Duodenal mucosa (tissue), 2 donors: ENCODE measurements around the gene RAPSN.
"Not testable (repeated sequence)": the region's sequence is repeated elsewhere in the genome, so short reads cannot be mapped to it uniquely, and the experiment has no call there.

Experiments
- H3K27ac ChIP-seq: one replicate; pipeline ENCODE4 v1.7.0; 2013; ENCODE audit warnings: low read depth, low read length
- H3K27me3 ChIP-seq, 2 donors: one replicate each; pipeline ENCODE4 v1.7.0; 2013; ENCODE audit warnings: low read length in 2 of 2, control low read depth in 1 of 2; ENCODE audit not compliant: insufficient read depth in 2 of 2, control insufficient read depth in 1 of 2
- H3K36me3 ChIP-seq, 2 donors: one replicate each; pipeline ENCODE4 v1.7.0; 2013; ENCODE audit warnings: low read length in 2 of 2, control low read depth in 1 of 2; ENCODE audit not compliant: insufficient read depth in 2 of 2, control insufficient read depth in 1 of 2
- H3K4me1 ChIP-seq, 2 donors: one replicate each; pipeline ENCODE4 v1.7.0; 2013; ENCODE audit warnings: low read length in 2 of 2, control low read depth in 1 of 2; ENCODE audit not compliant: insufficient read depth in 2 of 2, control insufficient read depth in 1 of 2
- H3K4me3 ChIP-seq, 2 donors: one replicate each; pipeline ENCODE4 v1.7.0; 2013; ENCODE audit warnings: low read length in 2 of 2, low read depth in 1 of 2
- H3K9ac ChIP-seq, 2 donors: one replicate each; pipeline ENCODE4 v1.7.0; 2013; ENCODE audit warnings: low read length in 2 of 2, low read depth in 1 of 2
- H3K9me3 ChIP-seq, 2 donors: one replicate each; pipeline ENCODE4 v1.7.0; 2013; ENCODE audit warnings: low read length in 2 of 2, control low read depth in 1 of 2; ENCODE audit not compliant: control insufficient read depth in 1 of 2

The RAPSN gene

GRCh38 chr11:47466701-47467250 lies 17.8 kb upstream of the RAPSN start:
- peaks cover 15 to 56% of the 10 kb centered on the region in 2 donors for H3K36me3 ChIP-seq
- no peak overlapping the region for H3K4me3 ChIP-seq
- no peak overlapping the region for H3K27ac ChIP-seq
- H3K9ac ChIP-seq: no peak overlapping the region
- peaks cover 14 to 20% of the 10 kb centered on the region in 2 donors for H3K4me1 ChIP-seq
- no peaks in the 10 kb centered on the region for H3K9me3 ChIP-seq
- H3K27me3 ChIP-seq: no peaks in the 10 kb centered on the region

- Histone ChIP-seq H3K9ac (no peak overlapping the region), H3K36me3 (peaks cover 10 to 50% of the 10 kb centered on the region in 2 donors), H3K9me3 (no peaks in the 10 kb centered on the region), H3K4me1 (peaks cover 14 to 20% of the 10 kb centered on the region in 2 donors), H3K27me3 (no peaks in the 10 kb centered on the region), H3K4me3 (no peak overlapping the region), H3K27ac (no peak overlapping the region)
Measured at GRCh38 chr11:47466201-47466600, 17.3 kb upstream of the RAPSN start.

- Histone ChIP-seq H3K36me3 (peaks cover 1 to 36% of the 10 kb centered on the region in 2 donors), H3K9ac (no peak overlapping the region), H3K4me1 (peaks cover 14 to 20% of the 10 kb centered on the region in 2 donors), H3K27ac (no peak overlapping the region), H3K4me3 (no peak overlapping the region), H3K9me3 (no peaks in the 10 kb centered on the region), H3K27me3 (no peaks in the 10 kb centered on the region)
Measured at GRCh38 chr11:47464483-47464882, 15.5 kb upstream of the RAPSN start.

DNA sequence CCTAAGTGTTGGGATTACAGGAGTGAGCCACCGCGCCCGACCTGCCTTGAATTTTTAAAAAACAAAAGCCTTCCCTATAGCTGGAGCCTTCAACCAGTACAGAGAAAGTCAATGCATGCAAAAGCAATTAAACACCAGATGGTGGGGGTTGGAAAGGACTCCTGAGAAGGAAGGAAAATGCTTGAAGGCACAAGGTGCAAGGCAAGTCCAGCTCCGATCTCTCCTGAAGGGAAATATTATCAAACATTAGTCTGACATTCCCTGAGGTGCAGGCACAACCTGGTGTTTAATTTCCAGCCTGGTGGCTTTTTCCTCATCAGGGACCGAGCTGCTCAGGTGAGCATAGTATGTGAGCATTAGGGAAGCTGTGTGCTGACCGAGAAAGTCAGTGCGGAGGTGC lies 12.9 kb upstream of the RAPSN start:
- peaks cover 5 to 25% of the 10 kb centered on the region in 2 donors for H3K36me3 ChIP-seq
- no peak overlapping the region for H3K4me3 ChIP-seq
- H3K9ac ChIP-seq: no peak overlapping the region
- no peak overlapping the region for H3K27ac ChIP-seq
- no peaks in the 10 kb centered on the region for H3K27me3 ChIP-seq
- no peaks in the 10 kb centered on the region for H3K9me3 ChIP-seq
- peaks cover 3 to 6% of the 10 kb centered on the region in 2 donors for H3K4me1 ChIP-seq

DNA sequence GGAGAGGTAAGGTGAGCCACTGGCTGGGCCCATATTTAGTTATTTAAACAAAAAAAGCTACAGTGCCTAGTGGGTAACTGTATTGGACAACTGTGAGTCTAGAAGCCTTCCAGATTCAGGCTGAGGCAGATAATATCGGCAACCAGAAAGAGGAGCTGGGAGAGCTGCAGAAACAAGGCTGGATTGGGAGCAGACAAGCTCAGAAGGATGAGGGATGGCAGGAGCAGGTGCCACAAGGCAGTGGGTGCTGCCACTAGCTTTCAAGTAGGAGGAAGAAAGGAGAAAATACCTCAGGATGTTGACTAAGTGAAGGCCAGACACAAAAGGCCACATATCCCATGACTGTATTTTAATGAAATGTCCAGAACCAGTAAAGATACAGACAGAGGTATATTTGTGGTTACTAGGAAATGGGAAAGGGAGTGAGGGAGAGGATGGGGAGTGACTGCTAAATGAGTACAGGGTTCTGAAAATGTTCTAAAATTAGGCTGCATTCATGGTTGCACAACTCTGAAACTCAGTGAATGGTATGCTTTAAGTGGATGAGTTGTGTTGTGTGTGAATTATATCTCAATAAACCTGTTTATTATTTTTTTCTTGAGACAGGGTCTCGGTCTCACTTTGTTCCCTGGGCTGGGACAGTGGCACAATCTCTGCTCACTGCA lies 11.8 kb upstream of the RAPSN start:
- peaks cover 5 to 23% of the 10 kb centered on the region in 2 donors for H3K36me3 ChIP-seq
- no peaks in the 10 kb centered on the region for H3K9me3 ChIP-seq
- H3K27me3 ChIP-seq: no peaks in the 10 kb centered on the region
- no peak overlapping the region for H3K27ac ChIP-seq
- H3K4me3 ChIP-seq: no peak overlapping the region
- H3K9ac ChIP-seq: no peak overlapping the region
- H3K4me1 ChIP-seq: no peaks in the 10 kb centered on the region

DNA sequence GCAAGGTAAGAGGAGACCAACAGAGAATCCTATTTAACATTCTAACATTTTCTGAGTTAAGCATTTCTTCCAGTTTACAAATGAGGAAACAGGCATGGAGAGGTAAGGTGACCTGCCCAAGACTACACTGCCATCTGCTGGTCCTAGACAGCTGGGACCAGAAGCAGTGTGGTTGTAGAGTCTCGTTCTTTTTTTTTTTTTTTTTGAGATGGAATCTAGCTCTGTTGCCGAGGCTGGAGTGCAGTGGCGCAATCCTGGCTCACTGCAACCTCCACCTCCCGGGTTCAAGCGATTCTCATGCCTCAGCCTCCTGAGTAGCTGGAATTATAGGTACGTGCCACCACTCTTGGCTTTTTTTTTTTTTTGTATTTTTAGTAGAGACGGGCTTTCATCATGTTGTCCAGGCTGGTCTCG lies 5.3 kb upstream of the RAPSN start:
- H3K36me3 ChIP-seq, H3K4me1 ChIP-seq, H3K9ac ChIP-seq, H3K9me3 ChIP-seq, H3K4me3 ChIP-seq, H3K27me3 ChIP-seq, H3K27ac ChIP-seq: not testable (repeated sequence)

- H3K4me1 ChIP-seq: no peaks in the 10 kb centered on the region
- no peaks in the 10 kb centered on the region for H3K36me3 ChIP-seq
- H3K27me3 ChIP-seq: no peaks in the 10 kb centered on the region
- no peak overlapping the region for H3K27ac ChIP-seq
- no peak overlapping the region for H3K4me3 ChIP-seq
- H3K9me3 ChIP-seq: no peaks in the 10 kb centered on the region
- H3K9ac ChIP-seq: no peak overlapping the region
Measured at GRCh38 chr11:47453365-47453764, 4.4 kb upstream of the RAPSN start.

- no peaks in the 10 kb centered on the region for H3K4me1 ChIP-seq
- no peak overlapping the region for H3K4me3 ChIP-seq
- H3K9me3 ChIP-seq: no peaks in the 10 kb centered on the region
- H3K9ac ChIP-seq: no peak overlapping the region
- no peaks in the 10 kb centered on the region for H3K27me3 ChIP-seq
- no peaks in the 10 kb centered on the region for H3K36me3 ChIP-seq
- no peak overlapping the region for H3K27ac ChIP-seq
Measured at GRCh38 chr11:47451990-47452389, 3.1 kb upstream of the RAPSN start.

DNA sequence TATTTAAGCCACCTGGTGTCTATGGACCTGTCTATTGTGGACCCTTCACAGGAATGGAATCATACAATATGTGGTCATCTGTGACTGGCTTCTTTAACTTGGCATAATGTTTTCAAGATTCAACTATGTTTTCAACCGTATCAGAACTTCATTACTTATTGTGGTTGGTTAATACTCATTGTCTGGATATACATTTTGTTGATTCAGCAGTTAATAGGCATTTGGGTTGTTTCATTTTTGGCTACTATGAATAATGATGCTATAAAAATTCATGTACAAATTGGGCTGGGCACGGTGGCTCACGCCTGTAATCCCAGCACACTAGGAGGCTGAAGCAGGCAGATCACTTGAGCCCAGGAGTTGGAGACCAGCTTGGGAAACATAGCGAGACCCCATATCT lies 2.5 kb upstream of the RAPSN start:
- H3K9ac ChIP-seq: no peak overlapping the region
- H3K27ac ChIP-seq: no peak overlapping the region
- no peak overlapping the region for H3K4me3 ChIP-seq

GRCh38 chr11:47449541-47449940 lies 605 bp upstream of the RAPSN start:
- Histone ChIP-seq H3K4me3 (no peak overlapping the region), H3K27me3 (no peaks in the 10 kb centered on the region), H3K27ac (no peak overlapping the region), H3K36me3 (no peaks in the 10 kb centered on the region), H3K9ac (no peak overlapping the region), H3K9me3 (no peaks in the 10 kb centered on the region), H3K4me1 (no peaks in the 10 kb centered on the region)

More for the DNA sequence above, 2.5 kb upstream of the RAPSN start:
- no peaks in the 10 kb centered on the region for H3K4me1 ChIP-seq
- H3K9me3 ChIP-seq: no peaks in the 10 kb centered on the region
- H3K27me3 ChIP-seq: no peaks in the 10 kb centered on the region
- H3K36me3 ChIP-seq: no peaks in the 10 kb centered on the region
